ENCODE measurements around the gene NRARP. TPM values are rescaled to one million over a fixed set of nuclear protein-coding genes. Genes with fewer than 3 reads are reported as not detected.

Gene NRARP
- total and polyA plus RNA-seq, 10 of the 15 experiments (the other 5 are each of a cell fraction or from before 2014, with no cell fraction given), result 0.06 to 9.2 (median 2.2) TPM; not detected in 2

- FAIRE-seq (no peak), DNase-seq (ENCODE audit: low read depth, low spot score) (no peak), ATAC-seq (no peak)
- ChIA-PET RAD21 (ENCODE audit: unreplicated experiment) (interaction anchor here (0.6 to 1.8 kb wide), 2 partner anchors 19 to 175 kb away, joined by 3 to 6 read pairs; partner anchors contain the start of gene NRARP), POLR2A (no interaction called here), SMC1A (ENCODE audit: uncharacterized antibody, unreplicated experiment) (no interaction called here), CTCF (no interaction called here)
- intact Hi-C loops (cut with micrococcal nuclease; ENCODE audit: unreplicated experiment), result no loop called here
- Histone ChIP-seq H3K4me1 (ENCODE audit: control insufficient read depth, insufficient read depth, low read length) (peaks cover 5% of the 10 kb centered on the region), H3K4me2 (ENCODE audit: control insufficient read depth, insufficient read depth) (peak overlapping the region; percentile 25), H2AFZ (ENCODE audit: control insufficient read depth, low read depth, low read length) (peak overlapping the region; percentile 58), H3K9me3 (replicated peaks; ENCODE audit: control insufficient read depth, insufficient read depth, low read length) (no peaks in the 10 kb centered on the region; the same call in 2 of the 3 replicates), H3K79me2 (ENCODE audit: control insufficient read depth, insufficient read depth, low read length) (no peaks in the 10 kb centered on the region), H3K27ac (ENCODE audit: control insufficient read depth, insufficient read depth) (no peak overlapping the region), H3K9ac (ENCODE audit: control insufficient read depth, insufficient read depth, low read length) (no peak overlapping the region), H3K4me3 (no peak overlapping the region), H4K20me1 (ENCODE audit: control insufficient read depth, insufficient read depth) (no peaks in the 10 kb centered on the region), H3K27me3 (replicated peaks in 1 of 2; ENCODE audit: control insufficient read depth in 2 of 2, insufficient read depth in 2 of 2, low read length in 1 of 2) (no peaks in the 10 kb centered on the region), H3K36me3 (ENCODE audit: control insufficient read depth in 2 of 2, insufficient read depth in 2 of 2, low read length in 1 of 2) (no peaks in the 10 kb centered on the region)
- no TSS peak for BruUV-seq (replicated peaks)
- WGBS (ENCODE audit: insufficient coverage, insufficient replicate concordance, low lambda C conversion rate, missing lambda C conversion rate), result 27% methylated on average over 23 of the region's 24 CpGs
- in situ Hi-C loops (cut with MboI), result no loop called here
- TF ChIP-seq CREB1 (IDR thresholded peaks at IDR 0.05; ENCODE audit: low read depth) (no peak), SPI1 (IDR thresholded peaks at IDR 0.05; ENCODE audit: borderline replicate concordance, insufficient read depth, low read depth, low read length) (peak; percentile 53; the same call in 1 of the 2 replicates), NR2F1 (conservative IDR thresholded peaks at IDR 0.05) (peak; percentile 77), CHD4 (IDR thresholded peaks at IDR 0.05) (no peak), MTA2 (IDR thresholded peaks at IDR 0.05; ENCODE audit: low read depth) (no peak)
These were observed 18.7 kb upstream of the NRARP start for GRCh38 chr9:137320555-137321384.

All from GM12878 (cell line).